Measurements from ENCODE around the gene NARS2. TPM values are rescaled to one million over a fixed set of nuclear protein-coding genes. Genes with fewer than 3 reads are reported as not detected.

Gene NARS2
- total and polyA plus RNA-seq, 10 of the 15 experiments (the other 5 are each of a cell fraction or from before 2014, with no cell fraction given): 22.2 to 45.3 (median 36.3) TPM

DNA sequence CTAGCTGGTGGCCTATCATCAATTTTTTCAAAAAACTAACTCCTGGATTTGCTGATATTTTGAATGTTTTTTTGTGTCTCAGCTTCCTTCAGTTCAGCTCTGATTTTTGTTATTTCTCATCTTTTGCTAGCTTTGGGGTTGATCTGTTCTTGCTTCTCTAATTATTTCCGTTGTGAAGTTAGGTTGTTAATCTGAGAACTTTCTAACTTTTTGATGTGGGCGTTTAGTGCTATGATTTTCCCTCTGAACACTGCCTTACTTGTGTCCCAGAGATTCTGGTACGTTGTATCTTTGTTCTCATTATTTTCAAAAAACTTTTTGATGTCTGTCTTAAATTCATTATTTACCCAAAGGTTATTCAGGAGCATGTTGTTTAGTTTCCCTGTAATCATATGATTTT lies 19.1 kb downstream of the NARS2 start (continued):
- TF ChIP-seq, protein P1, sequence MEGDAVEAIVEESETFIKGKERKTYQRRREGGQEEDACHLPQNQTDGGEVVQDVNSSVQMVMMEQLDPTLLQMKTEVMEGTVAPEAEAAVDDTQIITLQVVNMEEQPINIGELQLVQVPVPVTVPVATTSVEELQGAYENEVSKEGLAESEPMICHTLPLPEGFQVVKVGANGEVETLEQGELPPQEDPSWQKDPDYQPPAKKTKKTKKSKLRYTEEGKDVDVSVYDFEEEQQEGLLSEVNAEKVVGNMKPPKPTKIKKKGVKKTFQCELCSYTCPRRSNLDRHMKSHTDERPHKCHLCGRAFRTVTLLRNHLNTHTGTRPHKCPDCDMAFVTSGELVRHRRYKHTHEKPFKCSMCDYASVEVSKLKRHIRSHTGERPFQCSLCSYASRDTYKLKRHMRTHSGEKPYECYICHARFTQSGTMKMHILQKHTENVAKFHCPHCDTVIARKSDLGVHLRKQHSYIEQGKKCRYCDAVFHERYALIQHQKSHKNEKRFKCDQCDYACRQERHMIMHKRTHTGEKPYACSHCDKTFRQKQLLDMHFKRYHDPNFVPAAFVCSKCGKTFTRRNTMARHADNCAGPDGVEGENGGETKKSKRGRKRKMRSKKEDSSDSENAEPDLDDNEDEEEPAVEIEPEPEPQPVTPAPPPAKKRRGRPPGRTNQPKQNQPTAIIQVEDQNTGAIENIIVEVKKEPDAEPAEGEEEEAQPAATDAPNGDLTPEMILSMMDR (IDR thresholded peaks at IDR 0.05 in 2 of 3, conservative IDR thresholded peaks at IDR 0.05 in 1 of 3; ENCODE audit: control insufficient read depth in 2 of 3, extremely low read depth in 1 of 3, insufficient read depth in 1 of 3, low read depth in 3 of 3, low read length in 3 of 3): no peak
- TF ChIP-seq YY1 (IDR thresholded peaks at IDR 0.05; ENCODE audit: low read depth, low read length) (no peak), MTA2 (IDR thresholded peaks at IDR 0.05; ENCODE audit: low read depth) (no peak), NRF1 (conservative IDR thresholded peaks at IDR 0.05; ENCODE audit: low read depth, low read length) (no peak), SPI1 (IDR thresholded peaks at IDR 0.05; ENCODE audit: borderline replicate concordance, insufficient read depth, low read depth, low read length) (no peak)
- TF ChIP-seq, protein P2, sequence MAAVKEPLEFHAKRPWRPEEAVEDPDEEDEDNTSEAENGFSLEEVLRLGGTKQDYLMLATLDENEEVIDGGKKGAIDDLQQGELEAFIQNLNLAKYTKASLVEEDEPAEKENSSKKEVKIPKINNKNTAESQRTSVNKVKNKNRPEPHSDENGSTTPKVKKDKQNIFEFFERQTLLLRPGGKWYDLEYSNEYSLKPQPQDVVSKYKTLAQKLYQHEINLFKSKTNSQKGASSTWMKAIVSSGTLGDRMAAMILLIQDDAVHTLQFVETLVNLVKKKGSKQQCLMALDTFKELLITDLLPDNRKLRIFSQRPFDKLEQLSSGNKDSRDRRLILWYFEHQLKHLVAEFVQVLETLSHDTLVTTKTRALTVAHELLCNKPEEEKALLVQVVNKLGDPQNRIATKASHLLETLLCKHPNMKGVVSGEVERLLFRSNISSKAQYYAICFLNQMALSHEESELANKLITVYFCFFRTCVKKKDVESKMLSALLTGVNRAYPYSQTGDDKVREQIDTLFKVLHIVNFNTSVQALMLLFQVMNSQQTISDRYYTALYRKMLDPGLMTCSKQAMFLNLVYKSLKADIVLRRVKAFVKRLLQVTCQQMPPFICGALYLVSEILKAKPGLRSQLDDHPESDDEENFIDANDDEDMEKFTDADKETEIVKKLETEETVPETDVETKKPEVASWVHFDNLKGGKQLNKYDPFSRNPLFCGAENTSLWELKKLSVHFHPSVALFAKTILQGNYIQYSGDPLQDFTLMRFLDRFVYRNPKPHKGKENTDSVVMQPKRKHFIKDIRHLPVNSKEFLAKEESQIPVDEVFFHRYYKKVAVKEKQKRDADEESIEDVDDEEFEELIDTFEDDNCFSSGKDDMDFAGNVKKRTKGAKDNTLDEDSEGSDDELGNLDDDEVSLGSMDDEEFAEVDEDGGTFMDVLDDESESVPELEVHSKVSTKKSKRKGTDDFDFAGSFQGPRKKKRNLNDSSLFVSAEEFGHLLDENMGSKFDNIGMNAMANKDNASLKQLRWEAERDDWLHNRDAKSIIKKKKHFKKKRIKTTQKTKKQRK (IDR thresholded peaks at IDR 0.05; ENCODE audit: low read depth, low read length): no peak

DNA sequence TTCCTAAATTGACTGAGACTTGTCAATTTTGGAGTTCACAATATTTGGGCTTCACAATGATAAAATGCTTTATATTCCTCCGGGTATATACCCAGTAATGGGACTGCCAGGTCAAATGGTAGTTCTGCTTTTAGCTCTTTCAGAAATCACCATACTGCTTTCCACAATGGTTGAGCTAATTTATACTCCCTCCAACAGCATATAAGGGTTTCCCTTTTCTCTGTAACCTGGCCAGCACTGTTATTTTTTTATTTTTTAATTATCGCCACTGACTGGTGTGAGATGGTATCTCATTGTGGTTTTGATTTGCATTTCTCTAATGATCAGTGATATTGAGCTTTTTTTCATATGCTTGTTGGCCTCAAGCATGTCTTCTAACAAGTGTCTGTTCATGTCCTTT lies 21.8 kb downstream of the NARS2 start:
- Histone ChIP-seq H3K27ac (ENCODE audit: control insufficient read depth, insufficient read depth) (no peak overlapping the region), H3K4me2 (ENCODE audit: control insufficient read depth, insufficient read depth) (no peak overlapping the region), H3K9ac (ENCODE audit: control insufficient read depth, insufficient read depth, low read length) (no peak overlapping the region), H3K27me3 (replicated peaks in 1 of 2; ENCODE audit: control insufficient read depth in 2 of 2, insufficient read depth in 2 of 2, low read length in 1 of 2) (no peaks in the 10 kb centered on the region), H3K4me1 (ENCODE audit: control insufficient read depth, insufficient read depth, low read length) (no peaks in the 10 kb centered on the region), H3K36me3 (ENCODE audit: control insufficient read depth in 2 of 2, insufficient read depth in 2 of 2, low read length in 1 of 2) (peaks cover 2 to 7% of the 10 kb centered on the region in 2 experiments; a peak in 2 of 4 replicates), H3K79me2 (ENCODE audit: control insufficient read depth, insufficient read depth, low read length) (no peaks in the 10 kb centered on the region; the same call in 1 of the 2 replicates), H3K9me3 (replicated peaks; ENCODE audit: control insufficient read depth, insufficient read depth, low read length) (no peaks in the 10 kb centered on the region), H4K20me1 (ENCODE audit: control insufficient read depth, insufficient read depth) (no peaks in the 10 kb centered on the region), H3K4me3 (no peak overlapping the region), H2AFZ (ENCODE audit: control insufficient read depth, low read depth, low read length) (no peak overlapping the region)
- ATAC-seq: no peak
- ChIA-PET POLR2A (interaction anchor here (0.6 to 0.8 kb wide), 2 partner anchors 16 to 578 kb away, joined by 4 to 5 read pairs; no protein-coding TSS in a partner anchor), RAD21 (ENCODE audit: unreplicated experiment) (interaction anchor here (1.3 kb wide), 1 partner anchor 12 kb away, joined by 3 read pairs; no protein-coding TSS in a partner anchor), CTCF (interaction anchor here (0.9 to 2.2 kb wide), 4 partner anchors 12 to 325 kb away, joined by 3 to 11 read pairs (median 8); no protein-coding TSS in a partner anchor), SMC1A (ENCODE audit: uncharacterized antibody, unreplicated experiment) (interaction anchor here (0.5 to 2.5 kb wide), 4 partner anchors 12 to 251 kb away, joined by 3 to 9 read pairs (median 3); no protein-coding TSS in a partner anchor)
- 75% methylated on average over 2 of the region's 2 CpGs for WGBS (ENCODE audit: insufficient coverage, insufficient replicate concordance, low lambda C conversion rate, missing lambda C conversion rate)
- no TSS peak for BruUV-seq (replicated peaks)
- in situ Hi-C loops (cut with MboI) (no loop called here), intact Hi-C loops (cut with micrococcal nuclease; ENCODE audit: unreplicated experiment) (no loop called here)
- DNase-seq (ENCODE audit: low read depth, low spot score): no peak
- no peak for FAIRE-seq
- TF ChIP-seq SRF (IDR thresholded peaks at IDR 0.05; ENCODE audit: low read depth in 2 of 2, low read length in 2 of 2) (no peak), EZH2 (IDR thresholded peaks at IDR 0.05; ENCODE audit: borderline replicate concordance, control insufficient read depth, low read depth, low read length) (no peak), TAF1 (IDR thresholded peaks at IDR 0.05; ENCODE audit: borderline replicate concordance, low read depth, low read length) (no peak), SIN3A (IDR thresholded peaks at IDR 0.05; ENCODE audit: low read depth, low read length) (no peak), ESRRA (IDR thresholded peaks at IDR 0.05; ENCODE audit: low read length) (no peak), NFIC (IDR thresholded peaks at IDR 0.05; ENCODE audit: low read depth, low read length) (no peak), RFX5 (IDR thresholded peaks at IDR 0.05; ENCODE audit: low read depth, low read length) (no peak), ZNF24 (IDR thresholded peaks at IDR 0.05) (no peak), CBFB (IDR thresholded peaks at IDR 0.05; ENCODE audit: low read depth) (no peak), CHD2 (IDR thresholded peaks at IDR 0.05; ENCODE audit: borderline replicate concordance, low read depth, low read length) (no peak)
- TF ChIP-seq, protein P3, sequence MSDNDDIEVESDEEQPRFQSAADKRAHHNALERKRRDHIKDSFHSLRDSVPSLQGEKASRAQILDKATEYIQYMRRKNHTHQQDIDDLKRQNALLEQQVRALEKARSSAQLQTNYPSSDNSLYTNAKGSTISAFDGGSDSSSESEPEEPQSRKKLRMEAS (IDR thresholded peaks at IDR 0.05; ENCODE audit: low read depth, low read length): no peak
